Activated T-helper 9 cell treated with anti-CD3 and anti-CD28 coated beads, Interleukin-2, amount 50 U/mL, for 16 hours (primary cell): ENCODE measurements around the gene KIAA1549.

Experiments
- DNase-seq: peaks from one replicate; pipeline ENCODE4 v3.0.0-alpha.2; 2020; ENCODE audit warnings: low read depth

KIAA1549 gene

DNA sequence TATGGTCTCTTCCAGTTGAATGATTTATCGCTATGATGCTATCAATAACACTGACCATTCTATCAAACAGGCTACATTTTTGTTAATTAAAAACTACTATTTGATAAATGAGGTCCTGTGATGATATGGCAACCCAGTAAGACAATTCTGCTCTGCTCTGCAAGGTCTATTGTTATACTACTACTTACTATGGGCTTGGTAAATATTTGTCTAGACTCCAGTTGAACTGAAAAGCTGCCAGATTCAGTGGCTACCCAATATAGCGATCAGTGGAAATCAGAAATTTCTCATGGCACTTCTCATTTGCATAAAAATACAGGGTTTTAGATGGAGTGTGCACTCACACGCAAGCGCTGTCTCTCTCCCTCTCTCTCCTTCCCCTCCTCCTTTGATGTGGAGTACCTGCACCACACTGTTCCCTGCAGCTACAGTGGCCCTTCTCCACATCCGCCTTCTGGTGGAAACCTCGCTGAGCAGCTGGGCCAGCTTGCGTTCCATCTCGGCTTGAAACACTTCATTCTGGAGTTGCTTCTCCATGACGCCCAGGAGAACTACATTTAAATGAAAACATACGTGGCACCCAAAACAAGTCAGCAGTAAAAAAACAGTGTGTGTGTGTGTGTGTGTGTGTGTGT, 77.9 kb downstream of the KIAA1549 start:
- DNase-seq = peak; percentile 41

DNA sequence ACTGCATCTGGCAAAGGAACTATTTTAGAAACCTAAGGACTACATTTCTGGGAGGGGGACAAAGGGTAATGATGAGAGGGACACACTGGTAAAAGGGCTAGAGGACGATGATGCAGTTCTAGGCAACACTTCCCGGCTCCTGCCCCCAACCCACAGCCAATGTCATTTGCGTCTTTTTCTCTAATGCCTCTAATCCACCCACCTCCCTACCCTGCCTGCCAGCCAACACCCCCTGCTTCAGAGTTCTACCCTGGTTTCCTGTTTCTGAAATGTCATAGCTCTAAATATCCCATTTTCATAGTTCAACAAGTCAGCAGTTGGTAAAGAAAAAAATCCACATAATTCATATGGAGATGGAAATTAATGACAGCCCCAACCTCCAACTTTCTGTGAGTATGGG, 79.0 kb downstream of the KIAA1549 start:
- DNase-seq = no peak

DNA sequence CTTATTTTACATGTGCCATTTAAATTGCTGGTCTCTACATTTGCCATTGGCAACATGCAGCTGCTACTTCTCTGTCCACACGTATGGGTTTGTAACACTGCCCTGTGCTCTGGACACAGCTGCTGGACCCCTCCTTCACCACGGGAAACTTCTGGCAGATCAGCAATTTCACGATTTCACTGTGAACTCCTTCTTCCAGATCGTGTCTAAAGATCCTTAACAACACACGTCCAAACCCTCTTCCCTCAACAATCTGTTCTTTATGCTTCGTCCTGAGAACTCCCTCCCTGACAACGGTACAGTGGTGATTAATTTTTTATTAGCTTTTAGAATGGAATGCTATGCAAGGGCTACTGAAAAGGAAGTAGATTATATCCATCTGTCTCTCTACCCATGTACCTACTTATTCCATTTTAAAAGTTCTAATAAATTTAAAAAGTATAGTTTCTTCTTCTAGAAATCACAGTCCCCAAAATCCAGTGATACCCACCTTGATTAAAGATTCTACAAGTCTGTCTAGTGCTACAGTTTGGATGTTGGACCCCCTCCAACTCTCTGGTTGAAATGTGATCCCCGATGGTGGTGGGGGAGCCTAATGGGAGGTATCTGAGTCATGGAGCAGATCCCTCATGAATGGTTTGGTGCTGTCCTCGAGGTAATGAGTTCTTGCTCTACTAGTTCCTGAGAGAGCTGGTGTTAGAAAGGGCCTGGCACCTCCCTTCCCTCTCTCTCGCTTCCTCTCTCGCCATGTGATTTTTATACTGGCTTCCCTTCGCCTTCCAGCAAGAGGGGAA, 81.0 kb downstream of the KIAA1549 start:
- no peak for DNase-seq

DNA sequence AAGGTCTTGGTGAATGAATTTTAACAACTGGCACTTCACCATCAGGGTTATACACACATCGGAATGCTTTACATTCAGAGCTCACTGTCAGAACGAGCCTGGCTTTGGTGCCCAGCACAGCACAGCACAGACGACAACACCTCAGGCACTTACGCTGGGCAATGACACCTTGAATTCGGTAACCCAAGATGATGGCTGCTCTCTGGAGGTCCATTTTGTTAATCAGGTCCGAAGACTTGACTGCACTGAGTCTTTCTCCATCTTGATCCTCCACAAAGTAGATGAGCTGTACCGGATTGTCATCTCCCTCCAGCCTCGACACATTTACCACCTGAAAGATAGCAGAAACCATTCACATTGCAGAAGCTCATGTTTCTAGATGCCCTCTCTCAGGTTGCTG, 82.4 kb downstream of the KIAA1549 start:
- DNase-seq = no peak

DNA sequence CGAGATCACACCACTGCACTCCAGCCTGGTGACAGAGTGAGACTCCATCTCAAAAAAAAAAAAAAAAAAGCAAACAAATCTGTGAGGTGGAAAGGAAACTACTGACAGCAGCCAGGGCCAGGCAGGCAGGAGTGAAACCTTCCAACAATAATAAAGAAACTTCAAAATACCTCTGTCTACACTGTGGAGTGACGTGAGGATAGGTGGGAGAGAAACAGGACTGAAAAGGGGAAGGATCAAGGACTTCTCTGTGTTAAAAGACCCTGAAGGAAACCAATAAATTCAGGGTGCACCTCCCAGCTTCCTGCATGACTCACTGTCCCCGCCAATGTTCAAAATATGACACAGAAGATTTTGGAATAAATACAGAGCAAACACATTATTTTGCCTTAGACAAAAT, 82.9 kb downstream of the KIAA1549 start:
- DNase-seq = no peak

DNA sequence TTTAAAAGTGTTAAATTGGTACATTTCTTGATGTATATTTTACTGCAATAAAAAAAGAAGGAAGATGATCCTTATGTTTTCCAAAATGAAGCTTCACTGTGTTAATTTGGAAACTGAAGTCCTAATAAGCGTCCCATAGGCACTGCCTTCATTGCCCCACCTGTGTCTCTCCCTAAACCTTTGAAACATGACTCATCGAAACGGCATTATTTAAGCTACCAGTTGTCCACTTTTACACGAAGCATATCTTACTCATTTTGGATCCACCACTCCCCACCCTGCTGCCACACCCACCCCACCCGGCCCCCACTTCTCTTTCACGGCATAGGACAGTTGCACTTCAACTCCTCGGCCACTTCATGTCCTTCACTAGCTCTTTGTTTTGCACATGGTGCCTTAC, 85.5 kb downstream of the KIAA1549 start:
- DNase-seq = no peak

DNA sequence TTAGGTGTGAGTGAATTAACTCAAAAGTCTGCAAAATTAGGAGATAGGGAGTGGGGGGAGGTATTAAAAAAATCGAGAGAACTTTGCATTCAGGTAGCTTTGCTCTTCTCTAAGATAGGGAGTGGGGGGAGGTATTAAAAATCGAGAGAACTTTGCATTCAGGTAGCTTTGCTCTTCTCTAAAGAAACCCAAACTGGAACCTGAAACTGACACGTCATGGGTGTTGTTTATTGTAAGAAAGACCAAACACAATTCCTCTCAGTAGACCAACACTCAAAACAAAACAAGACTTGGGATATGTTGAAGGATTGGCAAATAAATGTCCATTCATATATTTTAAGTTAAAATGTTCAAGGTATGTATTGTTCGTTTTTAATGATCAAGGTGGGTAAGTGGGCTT, 87.9 kb downstream of the KIAA1549 start:
- no peak for DNase-seq

DNA sequence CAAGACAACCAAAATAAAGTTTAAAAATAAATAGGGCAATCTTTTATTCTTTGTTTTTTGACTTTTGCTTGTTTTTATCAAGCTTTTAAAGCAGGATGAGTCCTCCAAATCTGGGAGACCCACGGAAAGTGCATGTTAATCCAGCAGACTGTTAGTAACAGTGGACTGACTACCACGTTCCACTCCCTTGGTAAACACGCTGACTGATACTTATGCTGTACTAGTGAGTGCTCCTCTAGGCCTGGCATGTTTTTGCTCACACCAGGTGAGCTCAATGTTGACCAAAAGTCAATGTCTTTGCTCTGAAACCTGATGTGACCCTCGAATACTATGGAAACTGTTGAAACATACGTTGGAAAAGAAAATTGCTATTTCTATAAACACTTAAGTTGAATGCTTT, 88.4 kb downstream of the KIAA1549 start:
- no peak for DNase-seq

DNA sequence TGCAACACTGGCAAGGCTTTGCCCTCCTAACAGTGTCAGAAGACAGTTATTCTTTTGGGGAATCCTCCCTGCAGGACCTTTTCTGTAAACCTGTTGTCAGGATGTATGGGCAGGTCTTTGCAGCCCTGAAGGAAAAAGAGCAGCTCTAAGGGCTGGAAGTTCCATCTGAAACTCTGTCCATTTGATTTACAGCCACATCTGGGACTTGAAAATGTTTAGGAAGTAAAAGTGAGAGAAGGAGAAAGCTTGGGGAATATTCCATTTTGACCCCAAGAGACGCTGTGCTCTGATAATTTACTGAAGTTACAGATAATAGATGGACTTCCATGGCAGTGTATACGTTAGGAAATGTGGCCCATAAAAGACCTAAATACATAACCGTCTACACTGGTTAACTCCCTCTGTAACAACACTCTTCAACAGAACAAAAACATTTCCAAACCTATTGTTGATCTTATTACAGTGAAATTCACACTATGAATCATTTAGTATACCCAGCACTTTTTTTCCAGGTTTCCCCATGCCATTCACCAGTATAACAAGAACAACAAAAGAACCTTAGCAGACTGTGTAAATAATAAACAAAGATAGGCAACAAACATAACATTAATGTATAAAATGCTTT, 89.1 kb downstream of the KIAA1549 start:
- DNase-seq = no peak

DNA sequence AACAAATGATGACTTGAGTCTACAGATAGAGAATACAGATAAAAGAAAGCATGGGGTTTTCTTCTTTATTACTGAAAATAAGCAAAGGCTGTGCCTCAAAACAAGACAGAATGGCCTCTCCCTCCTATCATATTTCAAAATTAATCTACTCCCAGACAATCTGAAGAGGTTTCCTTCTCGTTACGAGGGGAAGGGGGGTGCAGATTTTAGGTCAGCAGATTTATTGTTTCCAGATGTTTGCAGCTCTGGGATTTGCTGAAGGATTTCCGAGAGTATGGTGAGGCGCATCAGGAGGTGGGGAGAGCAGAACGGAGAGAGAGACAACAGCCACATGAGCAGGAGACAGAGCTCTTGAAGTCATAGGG, 89.8 kb downstream of the KIAA1549 start:
- DNase-seq = no peak

DNA sequence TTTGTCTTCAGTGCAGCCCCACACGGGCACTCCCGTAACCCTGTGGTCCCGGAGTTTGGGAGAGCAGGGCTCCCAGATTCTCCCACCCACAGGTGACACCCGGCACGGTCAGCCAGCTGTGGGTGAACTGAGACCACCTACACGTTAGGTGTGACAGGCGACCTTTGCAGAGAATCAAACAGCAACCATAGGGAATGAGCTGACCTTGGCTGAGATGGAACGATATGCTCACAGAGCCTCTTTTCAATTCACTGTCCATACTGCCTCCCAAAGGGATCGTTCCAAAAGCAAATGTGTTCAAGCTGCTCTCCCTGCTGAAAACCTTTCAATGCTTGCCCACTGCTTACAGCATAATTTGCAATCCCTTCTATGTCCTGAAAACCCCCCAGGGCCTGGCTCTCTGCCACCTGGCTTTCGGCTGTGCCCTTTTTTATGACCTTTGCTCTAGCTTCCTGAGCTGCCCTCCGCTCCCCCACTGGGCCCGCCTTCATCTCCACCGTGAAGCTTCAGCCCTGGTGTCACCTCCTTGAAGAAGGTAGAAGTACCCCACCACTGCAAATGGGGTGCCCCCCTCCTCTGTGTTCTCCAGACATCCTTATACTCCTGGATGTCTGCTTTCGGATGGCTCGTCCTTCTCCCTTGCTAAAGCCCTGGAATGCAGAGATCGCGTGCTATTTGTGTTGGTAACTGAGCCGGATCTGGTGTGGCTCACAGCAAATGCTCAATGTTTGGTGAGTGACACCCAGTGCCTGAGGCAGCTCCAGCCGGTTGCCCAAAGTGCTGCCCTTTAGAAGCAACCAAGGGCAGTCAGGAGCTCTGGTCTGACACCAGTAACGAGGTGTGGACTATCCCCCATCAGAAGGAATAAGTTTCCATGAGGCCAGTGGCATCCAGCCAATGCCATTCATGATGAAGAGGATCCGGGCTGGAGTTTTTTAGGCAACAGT, 90.4 kb downstream of the KIAA1549 start:
- no peak for DNase-seq

DNA sequence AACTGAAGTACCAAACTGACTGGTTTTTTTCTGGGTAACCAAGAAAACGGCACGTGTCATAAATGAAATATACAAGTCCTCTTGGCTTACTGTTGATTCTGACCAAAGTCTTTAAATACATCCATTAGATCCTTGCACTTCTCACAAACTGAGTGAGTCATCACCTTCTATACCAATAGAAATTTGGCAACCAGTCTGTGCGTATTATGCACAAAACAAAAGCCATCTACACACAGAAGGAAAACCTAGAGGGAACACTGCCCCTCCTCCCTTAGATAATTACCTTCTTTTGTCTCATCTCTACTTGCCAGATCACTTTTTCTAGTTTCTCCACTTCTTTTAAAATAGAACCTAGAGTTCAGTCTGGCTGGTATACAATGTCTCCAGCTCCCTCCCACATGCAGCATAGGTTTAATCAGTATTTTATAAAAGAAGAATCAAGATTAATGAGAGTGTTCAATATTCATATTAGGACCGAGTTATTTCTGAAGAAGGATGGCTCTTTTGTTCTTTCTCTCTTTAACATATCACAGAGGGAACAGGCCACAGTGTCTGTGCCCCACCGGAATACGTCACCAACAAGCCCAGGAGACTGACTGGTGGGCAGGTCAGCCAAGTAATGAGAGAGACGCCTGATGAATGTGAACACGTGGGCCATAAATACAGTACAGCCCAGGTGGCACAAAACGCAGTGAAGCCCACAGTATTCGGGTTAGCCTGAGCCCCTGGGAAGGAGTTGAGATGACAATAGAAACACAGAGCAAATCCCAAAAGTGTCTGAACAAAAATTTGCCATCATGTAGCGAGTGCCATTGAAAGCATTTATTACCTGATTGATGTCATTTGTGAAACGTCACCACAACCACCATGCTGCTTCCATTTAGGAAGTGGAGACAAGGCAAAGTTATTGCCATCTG, 91.3 kb downstream of the KIAA1549 start:
- DNase-seq = no peak

DNA sequence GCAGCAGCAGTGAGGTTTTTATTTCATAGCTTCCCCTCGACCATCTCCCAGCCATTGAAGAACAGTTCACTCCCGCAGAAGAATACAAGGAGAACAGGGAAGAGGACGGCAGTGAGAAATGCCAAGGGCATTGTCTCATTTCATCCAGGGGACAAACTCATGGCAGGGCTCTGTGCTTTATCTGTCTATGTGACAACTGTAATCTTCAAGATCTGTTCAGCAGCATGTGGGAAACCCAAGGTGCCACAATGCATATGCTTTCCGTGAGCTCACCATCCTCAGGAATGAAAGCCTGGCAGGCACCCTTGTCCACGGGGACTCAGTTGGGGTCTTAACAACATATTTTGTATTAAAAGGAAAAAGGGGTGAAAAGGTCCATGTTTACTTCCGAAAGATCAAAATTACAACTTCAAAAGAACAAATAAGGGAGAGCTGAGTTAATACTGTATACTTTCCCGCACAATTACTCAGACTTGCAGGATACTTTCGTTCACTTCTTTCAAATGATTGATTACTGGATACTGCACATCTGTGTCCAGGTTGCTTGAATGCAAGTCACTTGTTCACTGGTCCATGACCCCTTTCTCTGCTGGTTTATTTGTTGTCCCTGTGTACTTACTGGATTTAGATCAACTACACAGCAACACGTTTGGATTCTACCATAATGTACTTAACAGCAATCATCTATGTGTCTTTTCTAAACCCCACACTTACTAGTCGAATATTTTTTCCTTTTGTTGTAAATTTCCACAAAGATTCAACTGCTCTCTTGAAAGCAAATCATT, 93.1 kb downstream of the KIAA1549 start:
- DNase-seq = no peak

DNA sequence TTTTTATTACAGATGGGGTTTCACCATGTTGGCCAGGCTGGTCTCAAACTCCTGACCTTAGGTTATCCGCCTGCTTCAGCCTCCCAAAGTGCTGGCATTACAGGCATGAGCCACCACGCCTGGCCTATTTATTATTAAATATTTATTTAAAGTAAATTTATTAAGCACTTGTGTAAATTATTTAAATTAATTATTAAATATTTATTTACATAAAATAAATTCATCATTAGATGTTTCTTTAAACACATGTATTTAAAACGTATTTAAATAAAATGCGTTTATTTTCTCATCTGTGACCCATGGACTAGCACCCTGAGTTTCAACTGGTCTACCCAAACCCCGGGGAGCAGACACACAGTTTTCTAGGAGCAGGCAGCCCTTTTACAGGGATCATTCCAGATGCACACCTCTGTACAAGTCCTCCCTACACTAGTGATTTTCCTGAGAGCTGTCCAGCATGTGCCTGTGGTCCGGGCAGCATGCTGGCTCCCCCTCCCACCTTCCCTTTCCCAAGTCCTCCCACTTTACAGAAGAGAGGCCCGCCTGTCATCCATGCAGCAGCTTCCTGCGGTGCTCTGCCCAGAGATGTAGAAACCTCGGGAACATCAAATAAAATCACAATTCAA, 94.0 kb downstream of the KIAA1549 start:
- DNase-seq = no peak

DNA sequence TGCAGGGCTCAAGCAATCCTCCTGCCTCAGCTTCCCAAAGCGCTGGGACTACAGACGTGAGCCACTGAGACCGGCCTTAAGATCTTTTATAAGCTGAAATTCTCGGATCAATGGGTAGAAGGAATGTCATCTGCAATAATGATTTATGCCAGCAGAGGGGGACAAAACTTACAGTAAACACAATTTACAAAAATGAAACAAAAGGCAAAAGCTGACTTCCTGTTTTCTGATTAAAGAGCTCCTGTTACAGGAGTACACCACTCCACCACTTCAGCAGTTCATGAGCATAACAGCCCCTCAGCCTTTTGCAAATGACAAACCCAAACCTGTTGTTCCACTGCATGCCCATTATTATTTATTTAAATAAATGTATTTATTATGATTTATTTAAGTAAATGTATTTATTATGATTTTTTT, 94.7 kb downstream of the KIAA1549 start:
- DNase-seq = no peak

DNA sequence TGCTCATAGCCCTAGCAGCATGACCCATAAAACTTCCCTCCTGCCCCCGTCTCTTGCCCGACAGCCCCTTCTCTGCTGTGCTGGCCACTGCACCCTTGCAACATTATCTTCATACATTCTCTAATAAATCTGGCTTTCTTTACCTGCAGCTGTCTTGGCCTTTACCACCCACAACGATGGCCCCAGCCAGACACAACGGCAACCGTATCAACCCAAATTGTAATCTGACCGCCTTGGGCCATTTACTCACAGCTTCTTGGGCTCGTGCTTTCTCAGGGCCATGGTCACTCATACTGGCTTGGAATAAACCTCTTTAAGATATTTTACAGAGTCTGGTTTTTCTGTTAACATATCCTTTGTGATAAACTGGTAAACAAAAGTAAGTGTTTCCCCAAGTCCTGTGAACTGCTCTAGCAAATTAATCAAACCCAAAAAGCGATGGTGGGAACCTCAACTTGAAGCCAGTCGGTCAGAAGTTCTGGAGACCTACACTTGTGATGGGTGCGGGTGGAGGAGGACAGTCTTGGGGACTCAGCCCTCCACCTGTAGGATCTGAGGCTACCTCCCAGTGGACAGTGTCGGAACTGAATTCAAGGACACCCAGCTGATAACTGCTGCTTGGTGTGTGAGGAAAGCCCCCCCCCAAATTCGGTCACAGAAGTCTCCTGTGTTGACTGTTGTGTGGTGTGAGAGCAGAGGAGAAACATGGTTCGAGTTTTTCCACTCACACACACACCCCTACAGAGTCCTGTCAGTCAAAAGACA, 95.6 kb downstream of the KIAA1549 start:
- no peak for DNase-seq

DNA sequence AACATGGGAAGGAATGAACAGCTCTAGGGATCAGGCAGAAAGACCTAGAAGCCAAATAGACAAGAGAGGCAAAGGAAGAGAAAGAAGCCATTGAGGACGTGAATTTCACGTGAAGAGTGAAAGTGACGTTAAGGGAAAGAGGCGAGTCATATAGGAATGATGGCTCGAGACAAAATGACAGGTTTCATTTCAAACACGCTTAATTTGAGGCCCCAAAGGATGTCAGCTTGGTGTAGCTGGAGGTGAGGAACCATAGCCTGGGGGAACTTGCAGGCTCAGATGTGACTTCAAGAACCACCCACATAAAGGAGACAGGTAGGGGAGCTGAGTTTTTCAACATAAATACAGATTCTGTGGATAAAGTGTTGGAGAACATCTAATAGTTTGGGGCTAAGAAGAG, 98.9 kb downstream of the KIAA1549 start:
- DNase-seq = no peak

DNA sequence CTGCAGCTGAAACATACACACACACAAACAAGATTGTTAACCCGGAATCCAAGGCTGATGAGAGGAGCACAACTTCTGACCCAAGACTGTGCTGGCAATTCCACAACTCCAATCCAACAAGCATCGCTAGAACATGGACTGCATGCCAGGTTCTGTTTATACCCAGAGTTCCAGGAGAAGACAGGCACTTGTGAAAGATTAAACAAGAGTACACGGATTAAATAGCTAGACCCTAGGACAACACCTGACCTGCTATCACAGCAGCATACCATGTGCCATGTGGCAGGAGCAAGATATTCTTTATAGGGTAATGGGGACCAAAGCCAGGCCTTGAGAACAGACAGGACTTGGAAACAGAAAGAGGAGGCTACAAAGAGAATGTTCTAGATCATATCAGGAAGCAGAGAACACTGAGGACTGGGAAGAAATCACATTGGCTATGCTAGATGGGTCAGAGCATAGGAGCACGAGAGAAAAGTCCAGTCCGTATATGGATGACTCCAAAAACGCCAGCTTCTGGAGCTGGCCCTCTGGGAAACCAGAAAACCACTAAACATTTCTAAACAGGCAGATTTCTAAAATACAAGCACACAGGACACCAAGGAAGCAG, 99.5 kb downstream of the KIAA1549 start:
- DNase-seq = no peak
